HG03039 (cell line): ENCODE data around the gene LUC7L.
"Not testable (repeated sequence)": the region's sequence is repeated elsewhere in the genome, so short reads cannot be mapped to it uniquely, and the experiment has no call there.

Experiments used
- ATAC-seq: cut with Tn5 transposase; IDR thresholded peaks from one replicate; pipeline ENCODE4 v1.9.1; 2021; ENCODE audit warnings: mild to moderate bottlenecking, moderate library complexity; ENCODE audit not compliant: unreplicated experiment

The LUC7L gene

GRCh38 chr16:169014-169413, 60.2 kb downstream of the LUC7L start:
- no peak for ATAC-seq

DNA sequence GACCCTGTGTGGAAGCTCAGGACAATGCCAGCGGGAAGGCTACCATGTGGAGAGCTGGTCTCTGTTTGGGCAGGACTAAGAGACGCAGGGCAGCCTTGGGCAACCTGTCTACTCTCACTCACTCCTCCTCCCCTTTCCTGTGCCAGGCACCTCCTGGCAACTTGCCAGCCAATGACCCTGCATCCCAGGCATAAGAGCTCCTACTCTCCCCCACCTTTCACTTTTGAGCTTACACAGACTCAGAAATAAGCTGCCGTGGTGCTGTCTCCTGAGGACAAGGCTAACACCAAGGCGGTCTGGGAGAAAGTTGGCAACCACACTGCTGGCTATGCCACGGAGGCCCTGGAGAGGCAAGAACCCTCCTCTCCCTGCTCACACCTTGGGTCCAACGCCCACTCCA, 60.8 kb downstream of the LUC7L start:
- no peak for ATAC-seq

DNA sequence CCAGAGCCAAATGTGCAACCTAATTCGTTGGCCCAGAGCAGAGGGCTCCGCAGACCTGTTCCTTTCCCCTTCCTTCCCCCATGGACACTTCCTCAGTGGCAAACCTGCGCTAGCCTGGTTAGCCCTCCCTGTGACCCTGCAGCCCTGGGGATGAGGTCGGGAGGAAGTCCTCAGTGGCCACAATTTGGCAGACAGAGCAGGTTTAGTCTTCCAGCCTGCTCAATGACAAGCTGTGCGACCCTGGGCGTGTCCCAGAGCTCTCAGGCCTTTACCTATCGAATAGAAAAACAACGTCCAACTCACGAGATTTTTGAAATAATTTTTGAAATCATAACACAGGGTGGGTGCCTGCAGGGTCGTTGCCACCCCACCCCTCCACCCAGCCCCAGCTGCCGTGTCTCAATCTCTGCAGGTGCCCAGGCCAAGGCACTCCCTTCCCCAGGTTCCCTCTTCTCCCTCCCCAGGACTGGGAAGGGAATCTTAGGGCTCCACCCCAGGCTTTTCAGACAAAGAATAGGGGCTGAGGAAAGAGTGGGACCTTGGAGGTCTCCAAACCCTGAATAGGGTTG, 62.0 kb downstream of the LUC7L start:
- no peak for ATAC-seq

DNA sequence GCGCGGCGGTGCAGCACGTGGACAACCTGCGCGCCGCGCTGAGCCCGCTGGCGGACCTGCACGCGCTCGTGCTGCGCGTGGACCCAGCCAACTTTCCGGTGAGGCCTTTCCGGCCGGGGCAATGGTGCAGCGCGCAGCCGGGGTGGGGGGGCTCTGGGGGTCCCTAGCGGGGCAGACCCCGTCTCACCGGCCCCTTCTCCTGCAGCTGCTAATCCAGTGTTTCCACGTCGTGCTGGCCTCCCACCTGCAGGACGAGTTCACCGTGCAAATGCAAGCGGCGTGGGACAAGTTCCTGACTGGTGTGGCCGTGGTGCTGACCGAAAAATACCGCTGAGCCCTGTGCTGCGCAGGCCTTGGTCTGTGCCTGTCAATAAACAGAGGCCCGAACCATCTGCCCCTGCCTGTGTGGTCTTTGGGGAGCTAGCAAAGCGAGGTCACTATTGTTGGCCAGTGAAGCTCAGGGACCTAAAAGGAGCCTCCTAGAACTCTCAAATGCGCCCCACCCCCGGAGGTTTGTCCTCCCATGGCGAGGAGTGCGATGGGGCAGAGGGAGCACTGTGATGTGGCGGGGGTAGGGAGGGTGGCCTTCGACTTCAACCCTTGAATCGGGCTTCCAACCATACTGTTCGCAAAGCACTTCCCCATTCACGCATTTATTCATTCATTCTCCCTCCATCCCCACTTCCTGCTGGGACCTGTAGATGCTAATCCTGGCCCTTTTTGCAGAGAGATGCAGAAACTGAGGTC, 62.7 kb downstream of the LUC7L start:
- no peak for ATAC-seq

DNA sequence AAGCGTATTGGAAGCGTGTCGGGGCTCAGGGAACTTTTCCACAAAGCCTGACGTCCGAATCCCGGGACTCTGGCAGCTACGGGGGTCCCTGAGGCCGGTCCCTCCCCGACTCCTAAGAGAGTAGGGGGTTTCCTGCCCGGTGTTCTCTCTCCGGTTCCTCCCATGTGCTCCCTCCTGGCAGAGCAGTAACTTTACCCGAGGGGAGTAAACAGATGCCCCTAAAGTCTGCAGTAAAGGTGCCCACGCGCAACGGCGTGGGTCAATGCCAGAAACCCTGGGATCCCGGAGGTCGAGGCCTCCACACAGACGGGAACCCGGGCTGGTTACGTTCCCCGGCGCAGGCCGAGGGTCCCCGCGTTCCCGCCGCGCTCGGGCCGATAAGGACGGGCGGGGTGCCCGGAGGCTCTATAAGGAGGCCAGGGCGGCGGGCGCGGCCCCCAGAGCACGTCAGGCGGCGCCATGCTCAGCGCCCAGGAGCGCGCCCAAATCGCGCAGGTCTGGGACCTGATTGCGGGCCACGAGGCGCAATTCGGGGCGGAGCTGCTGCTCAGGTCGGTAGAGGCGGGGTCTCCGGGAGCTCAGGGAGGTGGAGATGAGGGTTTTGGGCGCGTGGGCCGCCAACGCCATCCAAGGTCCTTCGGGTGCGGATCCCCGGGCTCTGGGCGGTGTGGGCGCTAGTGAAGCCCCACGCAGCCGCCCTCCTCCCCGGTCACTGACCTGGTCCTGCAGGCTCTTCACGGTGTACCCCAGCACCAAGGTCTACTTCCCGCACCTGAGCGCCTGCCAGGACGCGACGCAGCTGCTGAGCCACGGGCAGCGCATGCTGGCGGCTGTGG, 63.5 kb downstream of the LUC7L start, which contains the start of gene HBM:
Gene HBM (plus strand): TSS at position 440 of the 836 bp plus-strand sequence. CDS start 20 bp downstream, at position 460.
- ATAC-seq = no peak

DNA sequence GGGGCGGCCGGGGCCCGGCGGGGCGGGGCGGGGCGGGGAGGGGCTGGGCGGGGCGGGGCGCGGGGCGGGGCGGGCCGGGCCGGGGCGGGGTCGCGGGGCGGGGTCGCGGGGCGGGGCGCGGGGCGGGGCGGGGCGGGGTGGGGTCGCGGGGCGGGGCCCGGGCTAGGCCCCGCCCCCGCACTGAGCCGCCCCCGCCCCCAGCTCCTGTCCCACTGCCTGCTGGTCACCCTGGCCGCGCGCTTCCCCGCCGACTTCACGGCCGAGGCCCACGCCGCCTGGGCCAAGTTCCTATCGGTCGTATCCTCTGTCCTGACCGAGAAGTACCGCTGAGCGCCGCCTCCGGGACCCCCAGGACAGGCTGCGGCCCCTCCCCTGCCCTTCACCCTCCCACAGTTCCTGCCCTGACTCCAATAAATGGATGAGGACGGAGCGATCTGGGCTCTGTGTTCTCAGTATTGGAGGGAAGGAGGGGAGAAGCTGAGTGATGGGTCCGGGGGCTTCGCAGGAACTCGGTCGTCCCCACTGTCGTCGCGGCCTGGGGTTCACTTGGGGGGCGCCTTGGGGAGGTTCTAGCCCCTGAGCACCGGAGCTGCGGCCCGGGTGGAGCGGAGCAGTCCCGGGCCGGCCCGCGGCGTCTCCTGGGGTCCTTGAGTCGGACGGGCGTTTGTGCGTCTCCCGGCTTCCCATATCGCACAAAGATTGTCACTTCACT, 64.3 kb downstream of the LUC7L start:
- ATAC-seq = no peak

DNA sequence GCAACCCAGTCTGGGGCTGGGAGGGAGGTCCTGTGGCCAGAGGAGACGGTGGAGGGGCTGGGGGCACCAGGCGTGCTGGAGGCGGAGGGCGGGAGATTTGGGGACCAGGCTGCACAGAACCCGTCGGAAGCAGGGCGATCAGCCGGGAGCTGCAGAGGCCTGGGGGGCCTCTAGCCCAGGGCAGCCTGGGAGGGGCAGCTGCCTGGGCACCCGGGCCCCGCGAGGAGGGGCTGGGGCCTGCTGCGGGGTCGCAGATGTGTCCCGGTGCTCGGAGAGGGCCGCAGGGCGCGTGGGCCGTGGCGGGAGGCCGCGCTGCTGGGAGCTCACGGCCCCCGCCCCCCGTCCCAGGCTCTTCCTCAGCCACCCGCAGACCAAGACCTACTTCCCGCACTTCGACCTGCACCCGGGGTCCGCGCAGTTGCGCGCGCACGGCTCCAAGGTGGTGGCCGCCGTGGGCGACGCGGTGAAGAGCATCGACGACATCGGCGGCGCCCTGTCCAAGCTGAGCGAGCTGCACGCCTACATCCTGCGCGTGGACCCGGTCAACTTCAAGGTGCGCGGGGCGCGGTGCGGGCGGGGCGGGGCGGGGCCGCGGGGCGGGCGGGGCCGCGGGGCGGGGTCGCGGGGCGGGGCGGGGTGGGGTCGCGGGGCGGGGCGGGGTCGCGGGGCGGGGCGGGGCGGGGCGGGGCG, 65.0 kb downstream of the LUC7L start:
- ATAC-seq = not testable (repeated sequence)

DNA sequence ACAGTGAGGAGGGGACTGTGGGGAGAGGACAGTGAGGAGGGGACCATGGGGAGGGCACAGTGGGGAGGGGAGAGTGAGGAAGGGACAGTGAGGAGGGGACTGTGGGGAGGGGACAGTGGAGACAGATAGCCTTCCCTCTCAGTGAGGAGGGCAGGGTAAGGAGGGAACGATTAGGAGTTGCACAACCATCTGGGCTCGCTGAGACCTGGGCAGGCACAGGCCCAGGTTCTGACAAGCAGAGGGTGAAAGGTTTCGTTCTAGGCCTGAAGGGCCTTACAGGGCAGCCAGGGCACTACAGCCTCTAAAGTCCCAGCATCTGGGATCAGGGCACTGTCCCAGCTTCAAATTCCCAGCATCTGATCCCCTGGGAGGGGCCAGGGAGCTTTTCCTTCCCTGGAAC, 65.6 kb downstream of the LUC7L start:
- not testable (repeated sequence) for ATAC-seq

- ATAC-seq = not testable (repeated sequence)
Measured at GRCh38 chr16:163139-163538, 66.1 kb downstream of the LUC7L start.

DNA sequence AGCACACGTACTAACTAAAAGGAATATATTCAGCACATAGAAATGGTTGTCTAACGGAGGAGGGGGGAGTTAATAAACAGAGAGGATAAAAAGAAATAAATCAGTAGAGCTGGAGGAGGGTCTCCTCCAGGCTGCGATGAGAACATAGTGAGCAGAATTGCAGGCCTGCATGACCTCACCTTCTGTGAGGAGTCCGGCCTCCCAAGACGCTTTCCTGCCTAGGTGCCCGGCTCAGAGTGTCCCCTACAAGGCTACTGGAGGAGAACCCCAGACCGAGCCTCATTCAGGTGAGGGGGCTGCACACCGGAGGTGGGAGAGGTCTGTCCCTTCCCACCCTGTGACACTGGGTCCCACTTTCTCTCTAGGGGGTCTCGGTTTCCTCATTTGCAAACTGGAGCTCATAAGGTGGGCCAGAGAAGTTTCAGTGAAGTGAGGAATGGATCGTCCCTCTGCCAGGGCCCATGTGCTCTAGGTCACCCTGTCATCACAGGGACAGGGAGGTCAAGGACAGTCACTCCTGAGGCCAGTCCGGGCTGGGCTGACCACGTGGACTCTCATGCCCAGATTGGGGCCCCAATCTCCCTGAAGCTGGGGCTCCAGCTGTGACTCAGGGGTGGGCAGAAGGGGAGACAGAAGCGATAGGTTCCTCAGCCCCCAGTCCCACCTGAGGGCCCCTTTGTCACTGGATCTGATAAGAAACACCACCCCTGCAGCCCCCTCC, 66.8 kb downstream of the LUC7L start:
- ATAC-seq = no peak

GRCh38 chr16:160691-161190, 68.5 kb downstream of the LUC7L start:
- no peak for ATAC-seq

DNA sequence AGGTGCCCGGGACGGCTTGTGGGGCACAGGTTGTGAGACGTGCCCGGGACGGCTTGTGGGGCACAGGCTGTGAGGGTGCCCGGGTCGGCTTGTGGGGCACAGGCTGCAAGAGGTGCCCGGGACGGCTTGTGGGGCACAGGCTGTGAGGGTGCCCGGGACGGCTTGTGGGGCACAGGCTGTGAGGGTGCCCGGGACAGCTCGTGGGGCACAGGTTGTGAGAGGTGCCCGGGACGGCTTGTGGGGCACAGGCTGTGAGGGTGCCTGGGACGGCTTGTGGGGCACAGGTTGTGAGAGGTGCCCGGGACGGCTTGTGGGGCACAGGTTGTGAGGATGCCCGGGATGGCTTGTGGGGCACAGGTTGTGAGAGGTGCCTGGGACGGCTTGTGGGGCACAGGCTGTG, 69.0 kb downstream of the LUC7L start:
- ATAC-seq = not testable (repeated sequence)

DNA sequence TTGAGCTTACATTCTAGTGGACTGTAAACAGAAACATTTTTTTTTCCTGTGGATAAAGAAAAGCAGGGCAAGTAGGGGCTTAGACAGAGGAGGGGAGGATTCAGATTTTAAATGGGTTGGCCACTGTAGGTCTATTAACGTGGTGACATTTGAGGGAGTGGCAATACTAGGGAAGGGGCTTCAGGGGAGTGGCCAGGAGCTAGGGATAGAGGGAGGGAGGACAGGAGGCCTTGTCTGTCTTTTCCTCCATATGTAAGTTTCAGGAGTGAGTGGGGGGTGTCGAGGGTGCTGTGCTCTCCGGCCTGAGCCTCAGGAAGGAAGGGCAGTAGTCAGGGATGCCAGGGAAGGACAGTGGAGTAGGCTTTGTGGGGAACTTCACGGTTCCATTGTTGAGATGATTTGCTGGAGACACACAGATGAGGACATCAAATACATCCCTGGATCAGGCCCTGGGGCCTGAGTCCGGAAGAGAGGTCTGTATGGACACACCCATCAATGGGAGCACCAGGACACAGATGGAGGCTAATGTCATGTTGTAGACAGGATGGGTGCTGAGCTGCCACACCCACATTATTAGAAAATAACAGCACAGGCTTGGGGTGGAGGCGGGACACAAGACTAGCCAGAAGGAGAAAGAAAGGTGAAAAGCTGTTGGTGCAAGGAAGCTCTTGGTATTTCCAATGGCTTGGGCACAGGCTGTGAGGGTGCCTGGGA, 70.0 kb downstream of the LUC7L start:
- ATAC-seq = no peak

- no peak for ATAC-seq
Measured at GRCh38 chr16:155031-155398, 74.2 kb downstream of the LUC7L start.

- ATAC-seq = no peak
Measured at GRCh38 chr16:154217-155030, 74.8 kb downstream of the LUC7L start.

GRCh38 chr16:153550-154216, 75.6 kb downstream of the LUC7L start:
- not testable (repeated sequence) for ATAC-seq

GRCh38 chr16:153129-153521, 76.1 kb downstream of the LUC7L start:
- not testable (repeated sequence) for ATAC-seq
